ENCODE measurements around the gene MARCHF7.

DNA sequence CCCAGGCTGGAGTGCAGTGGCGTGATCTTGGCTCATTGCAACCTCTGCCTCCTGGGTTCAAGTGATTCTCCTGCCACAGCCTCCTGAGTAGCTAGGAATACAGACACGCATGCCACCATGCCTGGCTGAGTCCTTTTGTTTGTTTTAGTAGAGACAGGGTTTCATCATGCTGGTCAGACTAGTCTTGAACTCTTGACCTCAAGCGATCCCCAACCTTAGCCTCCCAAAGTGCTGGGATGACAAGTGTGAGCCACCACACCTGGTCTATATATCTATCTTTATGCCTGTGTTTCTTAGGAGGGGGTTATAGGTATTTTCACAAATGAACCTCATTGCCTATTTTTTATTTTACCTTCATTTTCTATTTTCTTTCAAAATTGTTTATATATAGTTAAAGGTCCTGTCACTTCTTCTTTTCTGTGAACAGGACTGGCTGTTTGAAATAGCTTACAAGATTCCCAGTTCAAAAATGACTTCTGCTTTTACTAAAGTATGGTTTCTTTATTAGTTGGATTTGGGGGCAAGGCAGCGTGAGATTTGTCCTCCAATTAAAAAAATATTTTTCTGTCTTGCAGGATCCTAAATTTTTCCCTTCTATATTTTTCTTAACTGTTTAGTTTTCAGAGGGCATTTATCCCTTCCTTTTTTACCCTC, 16.4 kb upstream of the MARCHF7 start:
- no peak for TF ChIP-seq EP300 (IDR thresholded peaks at IDR 0.05)
- TF ChIP-seq, protein P1, sequence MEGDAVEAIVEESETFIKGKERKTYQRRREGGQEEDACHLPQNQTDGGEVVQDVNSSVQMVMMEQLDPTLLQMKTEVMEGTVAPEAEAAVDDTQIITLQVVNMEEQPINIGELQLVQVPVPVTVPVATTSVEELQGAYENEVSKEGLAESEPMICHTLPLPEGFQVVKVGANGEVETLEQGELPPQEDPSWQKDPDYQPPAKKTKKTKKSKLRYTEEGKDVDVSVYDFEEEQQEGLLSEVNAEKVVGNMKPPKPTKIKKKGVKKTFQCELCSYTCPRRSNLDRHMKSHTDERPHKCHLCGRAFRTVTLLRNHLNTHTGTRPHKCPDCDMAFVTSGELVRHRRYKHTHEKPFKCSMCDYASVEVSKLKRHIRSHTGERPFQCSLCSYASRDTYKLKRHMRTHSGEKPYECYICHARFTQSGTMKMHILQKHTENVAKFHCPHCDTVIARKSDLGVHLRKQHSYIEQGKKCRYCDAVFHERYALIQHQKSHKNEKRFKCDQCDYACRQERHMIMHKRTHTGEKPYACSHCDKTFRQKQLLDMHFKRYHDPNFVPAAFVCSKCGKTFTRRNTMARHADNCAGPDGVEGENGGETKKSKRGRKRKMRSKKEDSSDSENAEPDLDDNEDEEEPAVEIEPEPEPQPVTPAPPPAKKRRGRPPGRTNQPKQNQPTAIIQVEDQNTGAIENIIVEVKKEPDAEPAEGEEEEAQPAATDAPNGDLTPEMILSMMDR (IDR thresholded peaks at IDR 0.05), result no peak
- no peak for TF ChIP-seq POLR2A (IDR thresholded peaks at IDR 0.05)

Data from ovary (tissue), 3 donors.